ENCODE data around the gene CA4. TPM values are rescaled to one million over a fixed set of nuclear protein-coding genes. Genes with fewer than 3 reads are reported as not detected.
"Not testable (repeated sequence)": the region's sequence is repeated elsewhere in the genome, so short reads cannot be mapped to it uniquely, and the experiment has no call there.

CA4 gene
- not detected for total RNA-seq
- not detected for polyA plus RNA-seq

DNA sequence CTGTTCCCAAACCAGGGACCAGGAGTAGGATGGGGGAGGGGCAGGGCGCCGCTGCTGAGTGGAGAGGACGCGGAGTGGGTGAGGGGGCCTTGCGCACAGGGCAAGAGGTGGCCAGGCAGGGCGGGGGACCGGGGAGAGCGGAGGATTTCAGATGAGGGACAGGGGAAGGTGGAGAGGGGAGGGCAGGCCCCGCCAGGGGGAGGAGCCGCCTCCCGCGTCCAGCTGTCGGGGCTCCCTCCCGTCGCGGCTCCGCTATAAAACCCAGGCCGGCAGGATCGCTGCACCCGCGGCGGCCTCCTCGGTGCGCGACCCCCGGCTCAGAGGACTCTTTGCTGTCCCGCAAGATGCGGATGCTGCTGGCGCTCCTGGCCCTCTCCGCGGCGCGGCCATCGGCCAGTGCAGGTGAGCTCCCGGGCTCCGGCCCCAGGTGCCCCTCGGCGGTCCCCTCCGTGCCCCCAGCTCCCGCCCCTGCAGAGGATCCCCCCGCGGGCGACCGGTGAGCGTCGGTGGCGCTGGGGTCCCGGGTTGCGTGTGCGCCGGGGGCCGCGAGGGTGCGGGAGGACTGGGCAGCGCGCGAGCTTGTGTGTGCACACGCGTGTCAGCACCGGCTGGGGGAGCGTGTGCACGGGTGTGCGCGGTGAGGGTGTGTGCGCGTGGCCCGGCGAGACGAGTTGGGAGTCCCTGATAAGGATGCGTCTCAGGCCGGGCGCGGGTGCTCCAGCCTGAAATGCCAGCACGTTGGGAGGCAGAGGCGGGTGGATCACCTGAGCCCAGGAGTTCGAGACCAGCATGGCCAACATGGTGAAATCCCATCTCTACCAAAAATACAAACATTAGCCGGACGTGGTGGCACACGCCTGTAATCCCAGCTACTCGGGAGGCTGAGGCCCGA lies at the start of gene CA4:
TSS of gene CA4 (plus strand) at position 283 of the 892 bp plus-strand sequence. CDS start at position 345, 62 bp downstream.
- peak within 1 kb of the TSS in 1 of 8 donors; percentile 74 for H3K27ac Mint-ChIP-seq
- peaks cover 41% of the 10 kb centered on the region for H3K27me3 ChIP-seq (ENCODE audit: insufficient read depth, low read length, poor library complexity, severe bottlenecking)
- peaks cover 63 to 80% of the 10 kb centered on the region in 2 donors for H3K27me3 Mint-ChIP-seq
- peak within 1 kb of the TSS in 6 of 7 donors; percentile 55 to 84 (median 71) for H3K4me3 Mint-ChIP-seq
- no peak within 1 kb of the TSS for H3K27ac ChIP-seq (ENCODE audit: low read depth, low read length)
- no peak for DNase-seq
- peaks cover 8% of the 10 kb centered on the region for H3K4me1 ChIP-seq (ENCODE audit: insufficient read depth, low read length)
- H3K4me3 ChIP-seq (ENCODE audit: low read length), result no peak within 1 kb of the TSS
- H3K9me3 Mint-ChIP-seq, result no peaks in the 10 kb centered on the region
- peaks cover 11 to 19% (median 17%) of the 10 kb centered on the region in 3 donors for H3K4me1 Mint-ChIP-seq
- ChIA-PET POLR2A (no interaction called here), CTCF (interaction anchor here (1.6 kb wide), 1 partner anchor 9 kb away, joined by 7 read pairs; no protein-coding TSS in a partner anchor)
- H3K36me3 Mint-ChIP-seq, result no peaks in the 10 kb centered on the region
- no peaks in the 10 kb centered on the region for H3K36me3 ChIP-seq (ENCODE audit: insufficient read depth, low read length)
- H3K9me3 ChIP-seq (ENCODE audit: low read length), result no peaks in the 10 kb centered on the region

DNA sequence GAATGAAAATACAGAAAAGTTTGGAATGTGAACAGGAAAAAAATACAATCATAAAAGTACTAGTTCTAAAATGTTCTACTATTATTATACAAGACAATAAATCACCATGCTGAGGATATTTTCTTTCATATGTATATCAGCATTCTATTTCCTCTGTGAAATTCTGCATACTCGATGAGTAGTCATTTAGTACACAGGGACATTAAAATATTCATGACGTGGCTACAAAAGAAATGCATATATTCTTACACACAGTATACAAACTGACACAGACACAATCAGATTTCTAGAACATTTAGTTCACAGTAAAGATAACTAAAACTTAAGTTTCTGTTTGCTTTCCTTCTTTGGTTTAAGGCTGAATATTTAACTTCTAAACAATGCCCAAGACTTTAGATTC lies 49.2 kb upstream of the CA4 start:
- H3K4me3 ChIP-seq (ENCODE audit: low read length); H3K36me3 ChIP-seq (ENCODE audit: insufficient read depth, low read length); POLR2A ChIA-PET; CTCF ChIA-PET; H3K27me3 ChIP-seq (ENCODE audit: insufficient read depth, low read length, poor library complexity, severe bottlenecking); DNase-seq; H3K9me3 ChIP-seq (ENCODE audit: low read length); H3K4me1 ChIP-seq (ENCODE audit: insufficient read depth, low read length); H3K36me3 Mint-ChIP-seq; H3K27ac Mint-ChIP-seq; H3K9me3 Mint-ChIP-seq; H3K4me3 Mint-ChIP-seq; H3K27ac ChIP-seq (ENCODE audit: low read depth, low read length): not testable (repeated sequence)
- H3K27me3 Mint-ChIP-seq, result peaks cover 20 to 49% of the 10 kb centered on the region in 2 donors
- H3K4me1 Mint-ChIP-seq, result peaks cover 9 to 11% (median 9%) of the 10 kb centered on the region in 3 donors

DNA sequence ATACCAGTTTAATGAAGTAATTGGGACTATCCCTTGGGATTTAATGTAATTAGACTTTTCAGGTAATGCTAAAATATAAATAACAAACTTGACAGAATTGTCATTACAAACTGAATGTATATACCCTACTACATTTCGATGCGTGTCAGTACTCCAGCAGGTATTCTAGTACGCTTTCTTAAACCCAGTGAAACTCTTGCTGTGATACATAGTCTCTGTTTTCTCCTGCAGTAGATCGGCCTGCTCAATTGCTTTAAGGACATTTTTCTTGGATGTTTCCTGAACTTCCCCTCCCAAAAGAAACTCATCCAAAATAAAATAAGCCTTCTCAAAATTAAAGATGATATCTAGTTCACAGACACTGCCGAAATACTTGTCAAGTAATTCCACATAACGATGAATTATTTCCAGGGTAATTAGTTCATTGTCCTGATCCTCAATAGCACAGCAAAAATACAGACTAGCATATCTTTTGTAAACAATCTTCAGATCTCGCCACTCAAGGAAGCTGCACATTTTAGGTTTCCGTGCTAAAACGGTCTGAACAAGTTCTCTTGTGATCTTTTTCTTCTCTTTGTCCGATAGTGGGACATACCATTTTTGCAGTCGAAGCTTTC lies 47.6 kb upstream of the CA4 start:
- Mint-ChIP-seq H3K27me3 (peaks cover 22 to 60% of the 10 kb centered on the region in 2 donors), H3K4me1 (peaks cover 9 to 11% (median 9%) of the 10 kb centered on the region in 3 donors), H3K4me3 (peak overlapping the region in 6 of 7 donors; percentile 60 to 78 (median 72))
- H3K36me3 ChIP-seq (ENCODE audit: insufficient read depth, low read length); H3K36me3 Mint-ChIP-seq; H3K27ac Mint-ChIP-seq; H3K4me1 ChIP-seq (ENCODE audit: insufficient read depth, low read length); H3K27me3 ChIP-seq (ENCODE audit: insufficient read depth, low read length, poor library complexity, severe bottlenecking); H3K9me3 ChIP-seq (ENCODE audit: low read length); H3K4me3 ChIP-seq (ENCODE audit: low read length); DNase-seq; H3K27ac ChIP-seq (ENCODE audit: low read depth, low read length); POLR2A ChIA-PET; CTCF ChIA-PET; H3K9me3 Mint-ChIP-seq: not testable (repeated sequence)

DNA sequence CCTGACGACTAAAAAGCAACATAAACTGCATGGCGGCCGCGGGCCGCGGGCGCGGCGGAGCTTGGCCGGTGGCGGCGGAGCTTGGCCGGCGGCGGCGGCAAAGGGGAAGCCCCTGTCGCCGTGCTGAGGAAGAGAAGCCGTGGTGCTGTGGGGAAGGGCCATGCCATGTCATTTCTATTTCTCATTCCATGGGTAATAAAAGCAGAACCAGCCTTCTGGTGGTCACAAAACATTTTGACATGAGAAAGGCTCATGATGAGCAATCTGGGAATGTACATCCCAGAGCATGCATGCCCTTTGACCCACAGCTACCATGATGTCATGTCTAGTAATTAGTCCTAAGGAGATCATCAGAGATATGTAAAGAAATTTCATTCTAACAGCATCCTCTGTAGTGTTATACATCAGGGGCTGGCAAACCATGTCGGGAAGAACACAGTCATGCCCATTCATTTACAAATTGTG lies 47.1 kb upstream of the CA4 start:
- ChIA-PET CTCF (no interaction called here), POLR2A (no interaction called here)
- Mint-ChIP-seq H3K9me3 (no peaks in the 10 kb centered on the region), H3K4me3 (peak overlapping the region in 6 of 7 donors; percentile 60 to 78 (median 72)), H3K27ac (no peak overlapping the region), H3K27me3 (peaks cover 25 to 59% of the 10 kb centered on the region in 2 donors), H3K4me1 (peaks cover 9 to 11% (median 9%) of the 10 kb centered on the region in 3 donors), H3K36me3 (no peaks in the 10 kb centered on the region)
- no peaks in the 10 kb centered on the region for H3K36me3 ChIP-seq (ENCODE audit: insufficient read depth, low read length)
- DNase-seq, result peak in 3 of 5 donors; percentile 3 to 13 (median 10)
- H3K4me1 ChIP-seq (ENCODE audit: insufficient read depth, low read length), result no peaks in the 10 kb centered on the region
- no peak overlapping the region for H3K4me3 ChIP-seq (ENCODE audit: low read length)
- H3K27ac ChIP-seq (ENCODE audit: low read depth, low read length), result no peak overlapping the region
- no peaks in the 10 kb centered on the region for H3K27me3 ChIP-seq (ENCODE audit: insufficient read depth, low read length, poor library complexity, severe bottlenecking)
- no peaks in the 10 kb centered on the region for H3K9me3 ChIP-seq (ENCODE audit: low read length)

DNA sequence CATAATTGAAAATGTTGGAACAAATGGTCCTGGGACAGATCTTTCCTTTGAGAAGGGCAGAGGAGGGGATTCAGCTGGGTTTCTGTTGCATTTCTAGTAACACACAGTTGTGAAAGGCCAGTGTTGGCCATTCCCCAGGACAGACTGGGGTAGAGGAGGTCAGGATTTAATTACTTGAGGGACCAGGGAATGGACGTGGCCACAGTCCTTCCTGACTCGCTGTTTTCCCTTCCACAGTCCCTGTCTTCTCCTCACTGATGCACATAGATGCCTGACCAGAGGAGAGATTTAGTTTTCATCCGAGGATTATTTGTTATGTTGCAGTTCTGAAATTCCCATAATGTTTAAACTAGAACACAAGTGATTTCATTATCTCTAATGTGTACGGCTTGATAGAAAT lies 45.8 kb upstream of the CA4 start:
- Histone ChIP-seq H3K27ac (ENCODE audit: low read depth, low read length) (no peak overlapping the region), H3K36me3 (ENCODE audit: insufficient read depth, low read length) (no peaks in the 10 kb centered on the region), H3K4me3 (ENCODE audit: low read length) (no peak overlapping the region), H3K27me3 (ENCODE audit: insufficient read depth, low read length, poor library complexity, severe bottlenecking) (no peaks in the 10 kb centered on the region), H3K9me3 (ENCODE audit: low read length) (no peaks in the 10 kb centered on the region), H3K4me1 (ENCODE audit: insufficient read depth, low read length) (no peaks in the 10 kb centered on the region)
- no peak overlapping the region for H3K4me3 Mint-ChIP-seq
- CTCF ChIA-PET, result no interaction called here
- peaks cover 9 to 11% (median 9%) of the 10 kb centered on the region in 3 donors for H3K4me1 Mint-ChIP-seq
- no peak for DNase-seq
- no peak overlapping the region for H3K27ac Mint-ChIP-seq
- H3K36me3 Mint-ChIP-seq, result no peaks in the 10 kb centered on the region
- no peaks in the 10 kb centered on the region for H3K9me3 Mint-ChIP-seq
- H3K27me3 Mint-ChIP-seq, result peaks cover 17 to 53% of the 10 kb centered on the region in 2 donors
- POLR2A ChIA-PET, result interaction anchor here (0.5 kb wide), 1 partner anchor 309 kb away, joined by 3 read pairs; no protein-coding TSS in a partner anchor

DNA sequence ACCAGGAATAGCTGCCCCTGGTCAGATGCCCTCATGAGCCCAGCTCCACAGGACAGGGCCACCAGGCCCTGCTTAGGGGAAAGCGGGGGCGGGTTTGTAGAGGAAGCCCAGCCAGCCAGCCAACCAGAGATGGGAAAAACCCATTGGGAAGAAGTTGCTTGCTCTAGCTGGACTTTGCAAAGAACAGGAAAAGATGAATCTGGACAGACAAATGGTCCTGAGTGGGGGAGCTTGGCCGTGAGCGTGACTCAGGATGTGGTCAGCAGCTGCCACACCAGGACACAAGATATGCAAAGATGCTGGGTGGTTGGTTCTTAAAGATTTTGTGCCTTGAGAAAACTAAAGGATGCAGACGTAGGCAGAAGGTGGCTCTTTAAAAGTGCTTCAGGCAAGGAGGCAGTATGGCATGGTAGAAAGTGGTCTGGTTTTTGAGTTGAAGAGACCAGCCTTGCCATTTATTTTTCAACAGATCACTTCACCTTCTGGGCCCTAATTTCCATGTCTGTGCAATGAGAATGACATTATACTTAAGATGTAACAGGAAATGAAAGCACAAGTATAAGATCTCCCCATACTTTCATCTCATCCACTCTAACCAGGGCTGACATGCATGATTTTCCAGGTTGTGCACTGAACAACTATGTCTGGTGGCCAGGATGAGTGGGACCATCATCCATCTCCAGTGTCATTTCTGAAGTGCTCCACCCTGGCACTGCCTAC lies 43.3 kb upstream of the CA4 start:
- H3K9me3 ChIP-seq (ENCODE audit: low read length), result no peaks in the 10 kb centered on the region
- no peaks in the 10 kb centered on the region for H3K36me3 Mint-ChIP-seq
- H3K27ac Mint-ChIP-seq, result no peak overlapping the region
- ChIA-PET POLR2A (interaction anchor here (0.7 kb wide), 1 partner anchor 91 kb away, joined by 9 read pairs; no protein-coding TSS in a partner anchor), CTCF (no interaction called here)
- H3K27me3 ChIP-seq (ENCODE audit: insufficient read depth, low read length, poor library complexity, severe bottlenecking), result no peaks in the 10 kb centered on the region
- H3K27ac ChIP-seq (ENCODE audit: low read depth, low read length), result no peak overlapping the region
- no peaks in the 10 kb centered on the region for H3K4me1 ChIP-seq (ENCODE audit: insufficient read depth, low read length)
- no peaks in the 10 kb centered on the region for H3K36me3 ChIP-seq (ENCODE audit: insufficient read depth, low read length)
- no peak overlapping the region for H3K4me3 Mint-ChIP-seq
- no peak for DNase-seq
- H3K4me1 Mint-ChIP-seq, result peaks cover 9 to 11% (median 9%) of the 10 kb centered on the region in 3 donors
- H3K27me3 Mint-ChIP-seq, result peaks cover 22 to 65% of the 10 kb centered on the region in 2 donors
- no peak overlapping the region for H3K4me3 ChIP-seq (ENCODE audit: low read length)
- H3K9me3 Mint-ChIP-seq, result no peaks in the 10 kb centered on the region

DNA sequence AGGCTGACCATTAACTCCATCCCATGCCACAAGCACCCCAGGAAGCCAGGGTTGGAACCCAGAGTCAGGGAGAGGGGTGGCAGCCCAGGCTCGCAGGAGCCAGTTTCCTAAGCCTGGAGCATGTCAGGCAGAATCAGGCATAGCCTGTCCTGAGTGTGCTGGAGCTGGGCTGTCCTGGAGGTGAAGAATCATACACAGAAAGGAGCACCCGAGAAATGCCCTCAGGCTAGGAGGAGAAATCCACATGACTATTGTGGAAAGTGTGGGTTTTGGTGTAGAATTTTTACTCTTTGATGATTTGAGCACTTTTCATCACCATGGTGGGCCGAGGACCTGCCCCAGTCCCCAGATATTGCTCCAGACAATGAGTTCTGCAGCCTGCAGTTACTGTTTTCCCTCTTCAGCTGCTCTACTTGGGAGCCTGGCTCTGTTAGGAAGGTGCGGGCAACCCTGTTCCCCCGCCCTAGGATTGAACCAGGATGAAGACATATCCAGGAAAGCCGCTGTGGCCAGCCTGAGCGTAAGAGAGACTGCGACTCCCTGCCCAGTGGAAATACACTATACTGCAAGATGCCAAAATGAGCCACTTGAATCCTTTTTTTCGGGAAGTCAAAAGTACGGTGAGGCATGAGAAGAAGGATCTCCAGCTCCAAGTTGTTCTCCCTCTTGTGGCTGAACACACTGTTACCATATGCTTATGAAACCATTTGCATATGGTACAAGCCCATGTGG lies 42.1 kb upstream of the CA4 start:
- ChIA-PET CTCF (no interaction called here), POLR2A (no interaction called here)
- peaks cover 1 to 2% (median 1%) of the 10 kb centered on the region in 3 donors for H3K4me1 Mint-ChIP-seq
- H3K27ac Mint-ChIP-seq, result no peak overlapping the region
- no peak for DNase-seq
- H3K36me3 Mint-ChIP-seq, result no peaks in the 10 kb centered on the region
- H3K27me3 Mint-ChIP-seq, result peaks cover 20 to 56% of the 10 kb centered on the region in 2 donors
- Histone ChIP-seq H3K4me3 (ENCODE audit: low read length) (no peak overlapping the region), H3K27me3 (ENCODE audit: insufficient read depth, low read length, poor library complexity, severe bottlenecking) (no peaks in the 10 kb centered on the region), H3K27ac (ENCODE audit: low read depth, low read length) (no peak overlapping the region), H3K9me3 (ENCODE audit: low read length) (no peaks in the 10 kb centered on the region), H3K36me3 (ENCODE audit: insufficient read depth, low read length) (no peaks in the 10 kb centered on the region), H3K4me1 (ENCODE audit: insufficient read depth, low read length) (no peaks in the 10 kb centered on the region)
- H3K9me3 Mint-ChIP-seq, result no peaks in the 10 kb centered on the region
- H3K4me3 Mint-ChIP-seq, result no peak overlapping the region

Measured in CD8-positive, alpha-beta memory T cell (primary cell).